SK-N-SH treated with all-trans-retinoic acid at 6 μM for 48 hours (cell line): Measurements from ENCODE around the gene ZBTB40.

Experiments used
- ATAC-seq: fragments of 200-7000 bp; cut with Tn5 transposase; 3 replicates; pipeline ENCODE4 v1.9.1; 2020; ENCODE audit warnings: mild to moderate bottlenecking, moderate library complexity
- ARNTL ChIP-seq: fragments of 450-650 bp; formaldehyde crosslinking; IDR thresholded peaks from 2 replicates; pipeline ENCODE4 v1.5.0; 2020; ENCODE audit warnings: low read depth, mild to moderate bottlenecking, moderate library complexity, borderline replicate concordance
- BACH2 ChIP-seq: fragments of 250-450 bp; sonication (Bioruptor Pico); IDR thresholded peaks from 2 replicates; pipeline ENCODE4 v1.9.0; 2021; ENCODE audit warnings: mild to moderate bottlenecking, borderline replicate concordance
- CSDC2 ChIP-seq: fragments of 250-450 bp; sonication (Bioruptor Pico); IDR thresholded peaks from 2 replicates; pipeline ENCODE4 v1.5.0; 2020; ENCODE audit warnings: mild to moderate bottlenecking, moderate library complexity
- ESRRG ChIP-seq: fragments of 250-450 bp; sonication (Bioruptor Pico); IDR thresholded peaks from 2 replicates; pipeline ENCODE4 v1.6.1; 2021; ENCODE audit warnings: mild to moderate bottlenecking
- GLIS3 ChIP-seq: fragments of 250-450 bp; sonication (Bioruptor Pico); IDR thresholded peaks from 2 replicates; pipeline ENCODE4 v1.5.0; 2020; ENCODE audit warnings: mild to moderate bottlenecking, moderate library complexity
- ISL1 ChIP-seq: fragments of 250-450 bp; sonication (Bioruptor Pico); IDR thresholded peaks from 2 replicates; pipeline ENCODE4 v2.1.2; 2022; ENCODE audit warnings: mild to moderate bottlenecking, moderate library complexity
- OSR1 ChIP-seq: fragments of 250-450 bp; sonication (Bioruptor Pico); IDR thresholded peaks from 2 replicates; pipeline ENCODE4 v1.8.0; 2022; ENCODE audit warnings: moderate library complexity, mild to moderate bottlenecking, inconsistent platforms
- PPARA ChIP-seq: fragments of 250-450 bp; sonication (Bioruptor Pico); IDR thresholded peaks from 2 replicates; pipeline ENCODE4 v1.5.0; 2020; ENCODE audit warnings: mild to moderate bottlenecking, borderline replicate concordance
- RARB ChIP-seq: fragments of 250-450 bp; sonication (Bioruptor Pico); IDR thresholded peaks from 2 replicates; pipeline ENCODE4 v1.8.0; 2021; ENCODE audit warnings: mild to moderate bottlenecking, moderate library complexity
- TCF4 ChIP-seq: fragments of 250-450 bp; sonication (Bioruptor Pico); IDR thresholded peaks from 2 replicates; pipeline ENCODE4 v1.8.0; 2021; ENCODE audit warnings: mild to moderate bottlenecking, moderate library complexity, borderline replicate concordance
- TOX ChIP-seq: fragments of 250-450 bp; sonication (Bioruptor Pico); IDR thresholded peaks from 2 replicates; pipeline ENCODE4 v1.8.0; 2021; ENCODE audit warnings: mild to moderate bottlenecking, moderate library complexity, borderline replicate concordance
- TSHZ2 ChIP-seq: fragments of 250-450 bp; sonication (Bioruptor Pico); IDR thresholded peaks from 2 replicates; pipeline ENCODE4 v1.5.0; 2020; ENCODE audit warnings: mild to moderate bottlenecking, moderate library complexity
- ZC3H10 ChIP-seq: fragments of 250-450 bp; sonication (Bioruptor Pico); IDR thresholded peaks from 2 replicates; pipeline ENCODE4 v1.5.1; 2021; ENCODE audit warnings: mild to moderate bottlenecking, moderate library complexity
- ZFP3 ChIP-seq: fragments of 250-450 bp; sonication (Bioruptor Pico); IDR thresholded peaks from 2 replicates; pipeline ENCODE4 v1.5.0; 2020; ENCODE audit warnings: mild to moderate bottlenecking, moderate library complexity
- ZFP30 ChIP-seq: fragments of 450-650 bp; formaldehyde crosslinking; IDR thresholded peaks from 2 replicates; pipeline ENCODE4 v1.5.0; 2022; ENCODE audit warnings: mild to moderate bottlenecking, moderate library complexity
- ZNF565 ChIP-seq: fragments of 450-650 bp; formaldehyde crosslinking; conservative IDR thresholded peaks from 2 replicates; pipeline ENCODE4 v1.5.0; 2020; ENCODE audit warnings: low read depth, mild to moderate bottlenecking, moderate library complexity
- ZNF70 ChIP-seq: fragments of 450-650 bp; formaldehyde crosslinking; IDR thresholded peaks from 2 replicates; pipeline ENCODE4 v1.5.0; 2020; ENCODE audit warnings: mild to moderate bottlenecking, moderate library complexity
- ZNF8 ChIP-seq: fragments of 450-650 bp; formaldehyde crosslinking; IDR thresholded peaks from 2 replicates; pipeline ENCODE4 v1.5.0; 2020; ENCODE audit warnings: mild to moderate bottlenecking, moderate library complexity
- TF ChIP-seq, protein P1 (sequence below): fragments of 250-450 bp; sonication (Bioruptor Pico); IDR thresholded peaks from 2 replicates; pipeline ENCODE4 v1.5.1; 2020; ENCODE audit warnings: low read depth, mild to moderate bottlenecking, moderate library complexity
- TF ChIP-seq, protein P2 (sequence below): fragments of 250-450 bp; sonication (Bioruptor Pico); IDR thresholded peaks from 2 replicates; pipeline ENCODE4 v1.8.0; 2021; ENCODE audit warnings: low read depth, mild to moderate bottlenecking, moderate library complexity, borderline replicate concordance
- TF ChIP-seq, protein P3 (sequence below): fragments of 250-450 bp; sonication (Bioruptor Pico); IDR thresholded peaks from 2 replicates; pipeline ENCODE4 v1.5.1; 2021; ENCODE audit warnings: mild to moderate bottlenecking, moderate library complexity
- TF ChIP-seq, protein P4 (sequence below): fragments of 250-450 bp; sonication (Bioruptor Pico); IDR thresholded peaks from 2 replicates; pipeline ENCODE4 v1.8.0; 2020; ENCODE audit warnings: mild to moderate bottlenecking, moderate library complexity, borderline replicate concordance

The ZBTB40 gene

GRCh38 chr1:22508329-22508728 lies 56.7 kb downstream of the ZBTB40 start (continued):
- TF ChIP-seq, protein P1, sequence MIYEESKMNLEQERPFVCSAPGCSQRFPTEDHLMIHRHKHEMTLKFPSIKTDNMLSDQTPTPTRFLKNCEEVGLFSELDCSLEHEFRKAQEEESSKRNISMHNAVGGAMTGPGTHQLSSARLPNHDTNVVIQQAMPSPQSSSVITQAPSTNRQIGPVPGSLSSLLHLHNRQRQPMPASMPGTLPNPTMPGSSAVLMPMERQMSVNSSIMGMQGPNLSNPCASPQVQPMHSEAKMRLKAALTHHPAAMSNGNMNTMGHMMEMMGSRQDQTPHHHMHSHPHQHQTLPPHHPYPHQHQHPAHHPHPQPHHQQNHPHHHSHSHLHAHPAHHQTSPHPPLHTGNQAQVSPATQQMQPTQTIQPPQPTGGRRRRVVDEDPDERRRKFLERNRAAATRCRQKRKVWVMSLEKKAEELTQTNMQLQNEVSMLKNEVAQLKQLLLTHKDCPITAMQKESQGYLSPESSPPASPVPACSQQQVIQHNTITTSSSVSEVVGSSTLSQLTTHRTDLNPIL (CRISPR knock-in tag), result no peak
- TF ChIP-seq, protein P2, sequence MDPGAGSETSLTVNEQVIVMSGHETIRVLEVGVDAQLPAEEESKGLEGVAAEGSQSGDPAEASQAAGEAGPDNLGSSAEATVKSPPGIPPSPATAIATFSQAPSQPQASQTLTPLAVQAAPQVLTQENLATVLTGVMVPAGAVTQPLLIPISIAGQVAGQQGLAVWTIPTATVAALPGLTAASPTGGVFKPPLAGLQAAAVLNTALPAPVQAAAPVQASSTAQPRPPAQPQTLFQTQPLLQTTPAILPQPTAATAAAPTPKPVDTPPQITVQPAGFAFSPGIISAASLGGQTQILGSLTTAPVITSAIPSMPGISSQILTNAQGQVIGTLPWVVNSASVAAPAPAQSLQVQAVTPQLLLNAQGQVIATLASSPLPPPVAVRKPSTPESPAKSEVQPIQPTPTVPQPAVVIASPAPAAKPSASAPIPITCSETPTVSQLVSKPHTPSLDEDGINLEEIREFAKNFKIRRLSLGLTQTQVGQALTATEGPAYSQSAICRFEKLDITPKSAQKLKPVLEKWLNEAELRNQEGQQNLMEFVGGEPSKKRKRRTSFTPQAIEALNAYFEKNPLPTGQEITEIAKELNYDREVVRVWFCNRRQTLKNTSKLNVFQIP (CRISPR knock-in tag), result no peak
- TF ChIP-seq, protein P3, sequence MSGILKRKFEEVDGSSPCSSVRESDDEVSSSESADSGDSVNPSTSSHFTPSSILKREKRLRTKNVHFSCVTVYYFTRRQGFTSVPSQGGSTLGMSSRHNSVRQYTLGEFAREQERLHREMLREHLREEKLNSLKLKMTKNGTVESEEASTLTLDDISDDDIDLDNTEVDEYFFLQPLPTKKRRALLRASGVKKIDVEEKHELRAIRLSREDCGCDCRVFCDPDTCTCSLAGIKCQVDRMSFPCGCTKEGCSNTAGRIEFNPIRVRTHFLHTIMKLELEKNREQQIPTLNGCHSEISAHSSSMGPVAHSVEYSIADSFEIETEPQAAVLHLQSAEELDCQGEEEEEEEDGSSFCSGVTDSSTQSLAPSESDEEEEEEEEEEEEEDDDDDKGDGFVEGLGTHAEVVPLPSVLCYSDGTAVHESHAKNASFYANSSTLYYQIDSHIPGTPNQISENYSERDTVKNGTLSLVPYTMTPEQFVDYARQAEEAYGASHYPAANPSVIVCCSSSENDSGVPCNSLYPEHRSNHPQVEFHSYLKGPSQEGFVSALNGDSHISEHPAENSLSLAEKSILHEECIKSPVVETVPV (CRISPR knock-in tag), result no peak

DNA sequence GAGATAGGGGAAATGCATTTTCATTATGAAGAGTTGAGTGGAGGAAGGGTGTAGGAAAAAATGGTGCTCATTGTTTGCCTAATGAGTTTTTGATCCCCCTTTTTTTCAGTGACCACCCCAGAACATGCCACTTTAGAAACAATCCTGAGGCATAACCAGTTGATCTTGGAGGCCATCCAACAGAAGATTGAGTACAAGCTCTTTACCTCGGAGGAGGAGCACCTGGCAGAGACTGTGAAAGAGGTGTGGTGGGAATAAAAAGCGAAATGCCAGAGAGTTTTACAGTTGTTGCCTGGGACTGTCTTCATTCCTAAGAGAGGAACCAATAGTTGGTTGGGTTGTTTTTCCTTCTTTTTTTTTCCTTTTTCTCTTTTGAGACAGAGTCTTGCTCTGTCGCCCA lies 57.3 kb downstream of the ZBTB40 start:
- no peak for ATAC-seq
- TF ChIP-seq ZFP30 (CRISPR knock-in tag), result no peak
- TF ChIP-seq TOX, result no peak
- TF ChIP-seq PPARA, result no peak
- TF ChIP-seq, protein P3 (CRISPR knock-in tag), result no peak
- TF ChIP-seq ZNF70 (CRISPR knock-in tag), result no peak
- TF ChIP-seq ZNF8, result no peak
- no peak for TF ChIP-seq ARNTL (CRISPR knock-in tag)
- TF ChIP-seq RARB (CRISPR knock-in tag), result no peak
- TF ChIP-seq, protein P2 (CRISPR knock-in tag), result no peak
- no peak for TF ChIP-seq ZC3H10
- TF ChIP-seq OSR1 (CRISPR knock-in tag), result no peak
- TF ChIP-seq TCF4 (CRISPR knock-in tag), result no peak

- no peak for ATAC-seq
- TF ChIP-seq GLIS3 (CRISPR knock-in tag) (no peak), TOX (no peak), ZNF565 (CRISPR knock-in tag) (no peak), ZNF8 (no peak), ARNTL (CRISPR knock-in tag) (no peak), TCF4 (CRISPR knock-in tag) (no peak), RARB (CRISPR knock-in tag) (no peak), BACH2 (CRISPR knock-in tag) (no peak), PPARA (no peak), OSR1 (CRISPR knock-in tag) (no peak), ISL1 (CRISPR knock-in tag) (no peak), ESRRG (no peak), TSHZ2 (CRISPR knock-in tag) (no peak), ZC3H10 (no peak), ZFP3 (CRISPR knock-in tag) (no peak), CSDC2 (CRISPR knock-in tag) (no peak)
- TF ChIP-seq, protein P2 (CRISPR knock-in tag), result no peak
- TF ChIP-seq, protein P4, sequence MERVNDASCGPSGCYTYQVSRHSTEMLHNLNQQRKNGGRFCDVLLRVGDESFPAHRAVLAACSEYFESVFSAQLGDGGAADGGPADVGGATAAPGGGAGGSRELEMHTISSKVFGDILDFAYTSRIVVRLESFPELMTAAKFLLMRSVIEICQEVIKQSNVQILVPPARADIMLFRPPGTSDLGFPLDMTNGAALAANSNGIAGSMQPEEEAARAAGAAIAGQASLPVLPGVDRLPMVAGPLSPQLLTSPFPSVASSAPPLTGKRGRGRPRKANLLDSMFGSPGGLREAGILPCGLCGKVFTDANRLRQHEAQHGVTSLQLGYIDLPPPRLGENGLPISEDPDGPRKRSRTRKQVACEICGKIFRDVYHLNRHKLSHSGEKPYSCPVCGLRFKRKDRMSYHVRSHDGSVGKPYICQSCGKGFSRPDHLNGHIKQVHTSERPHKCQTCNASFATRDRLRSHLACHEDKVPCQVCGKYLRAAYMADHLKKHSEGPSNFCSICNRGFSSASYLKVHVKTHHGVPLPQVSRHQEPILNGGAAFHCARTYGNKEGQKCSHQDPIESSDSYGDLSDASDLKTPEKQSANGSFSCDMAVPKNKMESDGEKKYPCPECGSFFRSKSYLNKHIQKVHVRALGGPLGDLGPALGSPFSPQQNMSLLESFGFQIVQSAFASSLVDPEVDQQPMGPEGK (CRISPR knock-in tag), result no peak
- TF ChIP-seq, protein P3 (CRISPR knock-in tag), result no peak
These were observed 58.2 kb downstream of the ZBTB40 start for GRCh38 chr1:22509815-22510214.
